ENCODE results near the gene ABCB6. TPM values are rescaled to one million over a fixed set of nuclear protein-coding genes. Genes with fewer than 3 reads are reported as not detected.
"Not testable (repeated sequence)": the region's sequence is repeated elsewhere in the genome, so short reads cannot be mapped to it uniquely, and the experiment has no call there.

ABCB6 gene
- 17.2 and 23.9 TPM in 2 replicates for total RNA-seq

DNA sequence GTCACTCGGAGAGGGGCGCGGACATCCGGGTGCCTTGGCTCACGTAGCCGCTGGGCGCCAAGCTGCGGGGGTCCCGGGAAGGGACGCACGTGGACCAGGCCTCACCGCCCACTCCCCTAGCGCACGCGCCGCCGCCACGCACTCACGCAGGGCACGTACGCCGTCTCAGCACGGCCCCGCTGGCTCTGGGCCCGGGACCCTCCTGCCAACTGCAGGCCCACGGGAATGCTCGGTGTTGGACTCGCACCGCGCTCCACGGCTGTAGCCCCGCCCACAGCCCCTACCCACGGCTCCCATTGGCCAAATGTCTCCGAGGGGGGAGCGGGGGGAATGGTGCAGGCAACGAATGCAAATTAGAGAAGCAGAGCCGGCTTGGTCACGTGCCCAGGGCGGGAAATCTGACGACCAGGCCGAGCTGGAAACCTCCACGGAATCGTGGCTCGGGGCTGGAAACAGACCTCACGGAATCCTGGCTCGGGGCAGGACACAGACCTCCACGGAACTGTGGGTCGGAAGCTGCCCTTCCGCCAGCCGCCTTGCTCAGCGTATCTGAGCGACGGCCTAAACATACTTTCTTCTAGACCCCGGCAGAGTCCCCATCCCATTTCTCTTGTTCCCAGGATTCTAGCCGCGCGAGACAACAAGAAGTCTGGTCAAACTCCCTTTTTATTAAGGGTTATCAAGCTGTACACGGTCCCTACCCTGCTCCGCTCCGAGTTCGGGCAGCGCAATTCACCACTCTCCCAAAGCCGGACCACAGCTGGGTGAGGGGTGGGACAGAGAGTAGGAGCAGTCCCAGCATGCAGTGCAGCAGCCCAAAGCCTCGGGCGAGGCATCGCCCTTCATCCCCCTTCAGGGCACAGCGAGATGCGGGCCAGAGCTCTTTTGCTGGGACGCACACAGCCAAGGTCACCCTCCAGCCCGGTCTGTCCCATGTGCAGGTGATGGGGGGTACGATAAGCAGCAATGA is at the start of gene ABCB6:
ABCB6 (minus strand) TSS at position 227 of the 970 bp plus-strand sequence. CDS start 285 bp downstream, outside the sequence.
- peak; percentile 72 for DNase-seq (ENCODE audit: low read depth)

DNA sequence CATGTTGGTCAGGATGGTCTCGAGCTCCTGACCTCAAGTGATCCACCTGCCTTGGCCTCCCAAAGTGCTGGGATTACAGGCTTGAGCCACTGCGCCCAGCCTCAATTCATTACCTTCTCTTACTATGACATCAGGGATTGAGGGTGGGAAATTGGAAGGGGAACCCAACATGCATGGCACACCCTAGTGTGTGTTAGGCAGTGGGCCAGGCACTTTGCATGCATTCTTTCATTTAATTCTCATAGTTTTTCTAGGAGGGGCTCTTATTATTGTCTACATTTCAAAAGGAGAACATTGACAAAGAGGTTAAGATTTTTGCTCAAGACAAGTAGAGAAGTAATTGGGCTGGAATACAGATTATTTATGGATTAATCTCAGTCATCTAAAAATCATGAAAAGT is 49.5 kb upstream of the ABCB6 start:
- DNase-seq (ENCODE audit: low read depth) = no peak

DNA sequence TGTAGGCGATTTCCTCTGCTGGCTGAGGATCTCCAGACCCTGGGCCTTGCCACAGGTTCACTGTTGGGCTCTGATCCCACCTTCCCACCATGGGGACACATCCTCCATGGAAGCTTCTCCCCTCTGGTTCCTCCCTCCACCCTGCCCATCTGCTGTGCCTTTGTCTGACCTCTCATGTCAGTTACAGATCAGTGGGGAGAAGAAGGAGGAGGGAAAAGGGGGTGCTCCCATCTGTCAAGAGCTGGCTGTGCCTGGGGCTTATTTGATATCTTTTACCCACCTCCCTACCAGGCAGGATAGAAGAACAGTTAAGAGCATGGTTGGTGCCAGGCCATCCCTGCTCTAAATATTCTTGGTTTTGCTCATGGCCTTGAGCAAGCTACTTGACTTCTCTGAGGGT is 48.1 kb upstream of the ABCB6 start:
- no peak for DNase-seq (ENCODE audit: low read depth)

DNA sequence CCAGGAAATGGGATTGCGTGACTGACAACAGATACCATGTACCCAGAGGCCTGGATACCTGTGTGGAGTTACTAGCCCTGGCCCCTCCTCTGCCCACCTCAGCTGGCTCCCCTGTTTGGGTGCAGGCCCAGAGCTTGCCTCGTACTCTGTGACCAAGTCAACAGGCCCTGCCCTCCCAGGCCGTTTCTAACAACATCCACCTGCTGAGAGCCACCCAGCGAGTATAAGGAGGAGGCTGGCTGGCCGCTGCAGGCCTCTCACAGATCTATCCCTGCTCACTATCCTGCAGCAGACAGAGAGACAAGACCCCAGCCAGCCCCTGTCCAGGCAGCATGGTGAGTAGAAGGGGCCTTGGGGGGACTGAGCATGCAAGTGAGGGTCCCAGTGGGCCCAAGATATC is 47.5 kb upstream of the ABCB6 start:
- no peak for DNase-seq (ENCODE audit: low read depth)

DNA sequence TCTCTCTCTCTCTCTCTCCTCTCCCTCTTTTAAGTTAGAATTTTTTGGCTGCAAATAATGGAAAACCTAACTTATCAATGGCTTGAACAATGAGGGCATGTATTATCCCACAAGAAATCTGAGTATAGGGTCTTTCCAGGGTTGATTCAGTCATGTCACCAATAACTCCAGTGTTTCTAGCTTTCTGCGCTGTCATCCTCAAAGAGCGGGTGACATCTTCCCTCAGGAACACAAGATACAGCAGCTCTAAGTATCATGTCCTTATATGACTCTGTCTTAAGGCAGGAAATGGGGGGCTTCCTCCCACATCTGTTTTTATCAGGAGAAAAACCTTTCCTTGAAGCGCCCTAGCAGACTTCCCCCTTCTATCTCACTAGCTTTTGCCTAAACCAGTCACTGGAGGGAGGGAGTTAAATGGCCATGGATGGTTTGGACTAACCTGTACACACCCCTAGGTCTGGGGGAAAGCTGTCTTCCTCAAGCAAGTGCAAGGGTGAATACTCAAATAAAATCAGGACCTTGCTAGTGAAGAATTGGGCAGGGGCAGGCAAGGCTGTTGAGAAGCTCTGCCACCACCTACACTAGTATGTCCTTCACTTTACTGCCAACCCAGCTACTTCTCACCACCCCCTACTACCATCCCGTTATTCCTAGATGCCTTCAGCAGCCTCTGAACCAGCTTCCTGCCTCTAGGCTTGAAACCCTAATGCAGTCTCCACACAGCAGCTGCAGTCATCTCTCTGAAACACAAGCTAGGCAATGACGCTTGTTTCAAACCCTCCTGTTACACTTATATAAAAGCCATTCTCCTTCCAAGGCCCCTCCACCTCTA is 42.5 kb upstream of the ABCB6 start:
- DNase-seq (ENCODE audit: low read depth) = no peak

DNA sequence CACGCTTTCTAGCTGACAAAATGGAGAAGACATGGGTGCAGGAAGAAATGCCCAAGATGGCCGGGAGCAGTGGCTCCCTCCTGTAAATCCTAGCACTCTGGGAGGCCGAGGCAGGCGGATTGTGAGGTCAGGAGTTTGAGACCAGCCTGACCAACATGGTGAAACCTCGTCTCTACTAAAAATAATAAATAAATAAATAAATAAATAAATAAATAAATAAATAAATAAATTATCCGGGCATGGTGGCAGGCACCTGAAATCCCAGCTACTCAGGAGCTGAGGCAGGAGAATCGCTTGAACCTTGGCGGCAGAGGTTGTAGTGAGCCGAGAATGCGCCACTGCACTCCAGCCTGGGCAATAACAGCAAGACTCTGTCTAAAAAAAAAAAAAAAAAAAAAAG is 40.2 kb upstream of the ABCB6 start:
- DNase-seq (ENCODE audit: low read depth) = not testable (repeated sequence)

DNA sequence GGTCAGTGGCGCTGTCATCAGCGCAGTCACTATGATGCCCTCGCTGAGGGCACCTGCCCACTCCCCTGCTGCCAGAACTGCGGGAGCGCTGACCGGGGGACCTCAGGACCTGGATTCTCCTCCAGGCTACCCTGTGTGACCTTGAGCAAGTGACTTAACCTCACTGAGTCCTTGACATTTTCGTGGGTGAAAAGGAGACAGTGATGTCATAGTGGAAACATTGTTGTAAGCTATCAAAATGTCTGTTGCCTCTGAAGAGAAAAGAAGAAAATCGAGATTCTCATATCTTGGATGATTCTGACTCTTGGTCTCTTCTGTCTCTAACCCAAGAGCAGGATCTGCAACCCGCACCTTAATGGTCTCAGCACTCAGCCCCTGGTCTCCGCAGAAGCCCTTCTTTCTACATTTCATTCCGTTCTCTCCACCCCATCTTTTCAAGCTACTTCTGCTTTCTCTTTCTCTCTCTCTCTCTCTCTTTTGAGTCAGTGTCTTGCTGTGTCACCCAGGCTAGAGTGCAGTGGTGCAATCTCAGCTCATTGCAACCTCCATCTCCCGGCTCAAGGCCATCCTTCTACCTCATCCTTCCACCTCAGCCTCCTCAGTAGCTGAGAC is 35.9 kb upstream of the ABCB6 start:
- no peak for DNase-seq (ENCODE audit: low read depth)

DNA sequence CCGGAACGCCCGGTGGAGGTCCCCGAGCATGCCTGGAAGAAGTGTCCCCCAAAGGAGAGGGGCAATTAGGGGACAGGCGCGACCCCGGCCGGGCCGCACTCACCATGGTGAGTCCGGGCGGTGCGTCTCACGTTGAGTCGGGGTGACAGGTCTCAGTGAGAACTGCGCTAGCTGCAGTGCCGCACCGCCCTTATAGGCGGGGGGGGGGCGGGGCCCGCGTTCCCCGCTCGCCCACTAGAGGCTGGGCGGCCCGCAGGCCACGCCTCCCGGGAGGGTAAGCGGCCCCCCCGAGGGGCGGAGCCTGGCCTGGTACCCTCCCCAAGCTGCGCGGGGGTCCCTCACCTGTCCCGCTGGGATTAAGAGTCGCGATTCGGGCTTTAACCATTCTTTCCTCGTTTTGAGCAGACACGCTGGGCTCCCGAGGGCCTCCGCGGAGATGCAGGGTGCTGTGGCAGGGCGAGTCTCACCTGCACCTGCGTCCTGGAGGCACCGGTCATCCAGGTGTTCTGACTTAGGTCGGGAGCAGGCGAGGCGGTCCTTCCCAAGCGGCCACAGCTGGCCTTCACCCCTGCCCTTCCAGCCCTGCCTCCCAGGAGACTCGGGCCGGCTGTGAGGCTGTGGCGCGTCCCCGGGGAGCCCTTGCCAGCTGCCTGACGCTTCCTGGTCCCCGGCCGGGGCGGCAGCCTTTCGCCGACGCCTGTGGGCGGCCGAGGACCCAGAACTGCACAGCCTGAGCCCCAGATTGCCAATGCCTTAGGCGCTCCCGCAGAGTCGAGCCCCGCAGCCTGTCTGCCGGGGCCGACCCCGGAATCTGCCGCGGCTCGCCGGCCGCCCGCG is 35.2 kb upstream of the ABCB6 start, which contains the start of gene TUBA4A:
TUBA4A (minus strand) TSS at position 166 of the 837 bp plus-strand sequence; CDS start at position 106, 60 bp downstream.
- DNase-seq (ENCODE audit: low read depth) = no peak

DNA sequence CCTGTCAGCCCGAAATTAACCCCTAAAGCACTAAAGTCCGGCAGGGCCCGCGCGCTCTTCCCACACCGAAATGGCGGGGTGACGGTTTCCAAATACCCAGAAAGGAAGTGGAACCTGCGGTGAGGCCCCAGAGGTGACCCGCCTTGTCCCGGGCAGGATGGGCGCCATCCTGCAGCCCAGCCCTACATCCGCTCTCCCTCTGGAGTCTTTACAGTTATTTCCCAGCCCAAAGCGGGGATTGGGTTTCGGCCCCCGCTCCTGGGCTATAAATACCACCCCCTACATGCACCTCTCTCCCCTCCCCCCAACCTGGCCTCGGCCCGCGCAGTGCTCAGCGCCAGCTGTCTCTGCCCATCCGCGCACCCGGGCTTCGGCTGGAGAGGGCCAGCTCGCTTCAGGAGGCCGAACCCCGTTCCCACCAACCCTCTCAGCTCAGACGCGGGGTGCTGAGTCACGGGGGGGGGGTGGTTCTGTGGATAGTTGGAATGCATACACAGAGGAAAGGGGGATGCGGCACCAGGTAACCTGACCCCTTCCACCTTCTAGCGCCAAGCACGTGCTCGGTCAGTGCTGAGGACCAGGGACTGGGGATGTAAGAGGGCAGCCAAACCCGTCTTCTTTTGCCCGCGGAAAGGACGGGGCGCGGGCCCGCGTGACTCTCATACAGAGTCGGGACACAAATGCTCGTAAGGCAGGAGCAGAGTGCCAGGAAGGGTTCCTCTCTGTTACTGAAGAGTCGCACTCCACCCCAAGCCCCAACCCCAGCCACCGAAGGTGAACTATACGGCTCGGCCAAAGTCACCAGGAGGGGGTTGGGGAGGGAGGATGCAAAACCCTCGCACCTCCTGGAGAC is 34.4 kb upstream of the ABCB6 start, which contains the start of gene TUBA4B:
TUBA4B (plus strand) TSS at position 344 of the 853 bp plus-strand sequence; CDS start at position 509, 165 bp downstream.
- no peak for DNase-seq (ENCODE audit: low read depth)

DNA sequence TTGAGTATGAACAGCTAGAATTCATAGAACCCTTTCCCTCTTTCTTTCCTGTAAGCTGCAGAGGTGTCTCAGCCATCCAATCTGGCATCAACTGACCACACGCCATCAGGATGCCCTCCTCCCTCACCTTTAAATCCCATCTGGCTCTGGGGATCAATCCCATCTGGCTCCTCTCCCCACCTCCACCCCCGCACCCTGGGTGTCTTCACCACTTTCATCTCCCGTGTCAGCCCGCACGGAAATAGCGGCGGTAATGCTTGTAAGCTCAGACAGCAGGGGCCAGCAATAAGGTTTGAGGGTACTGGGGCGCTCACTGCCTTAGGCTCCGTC is 33.8 kb upstream of the ABCB6 start:
- no peak for DNase-seq (ENCODE audit: low read depth)

DNA sequence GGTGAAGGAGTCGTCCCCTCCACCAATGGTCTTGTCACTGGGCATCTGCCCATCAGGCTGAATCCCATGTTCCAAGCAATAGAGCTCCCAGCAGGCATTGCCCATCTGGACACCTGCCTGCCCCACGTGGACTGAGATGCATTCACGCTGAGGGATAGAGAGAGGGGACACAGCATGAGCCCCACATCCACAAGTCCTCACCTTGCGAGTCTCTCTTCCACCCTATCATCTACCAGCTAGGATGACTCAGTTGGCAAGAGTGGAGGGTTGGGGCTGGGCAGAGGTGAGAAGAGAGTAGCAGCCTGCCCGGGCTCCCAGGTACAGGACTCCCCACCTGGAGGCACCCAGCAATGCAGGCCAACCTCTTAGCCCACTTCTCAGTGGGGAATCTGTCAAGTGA is 33.3 kb upstream of the ABCB6 start:
- no peak for DNase-seq (ENCODE audit: low read depth)

DNA sequence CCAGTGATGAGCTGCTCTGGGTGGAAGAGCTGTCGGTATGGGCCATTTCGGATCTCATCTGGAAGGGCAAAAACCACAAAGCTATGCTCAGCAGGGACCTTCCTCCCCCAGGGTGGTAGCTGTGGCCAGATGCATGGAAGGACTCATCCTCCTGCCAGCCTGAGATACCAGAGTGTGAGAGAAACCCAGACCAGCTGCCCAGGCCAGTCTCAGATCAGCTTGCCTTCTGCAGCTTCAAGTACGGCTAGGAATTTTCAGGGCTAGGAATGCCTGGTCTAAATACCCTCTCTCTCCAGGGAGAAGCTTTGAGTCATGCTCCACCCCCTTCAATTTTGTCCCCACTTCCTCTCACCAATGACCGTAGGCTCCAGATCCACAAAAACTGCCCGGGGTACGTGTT is 32.9 kb upstream of the ABCB6 start:
- DNase-seq (ENCODE audit: low read depth) = no peak

DNA sequence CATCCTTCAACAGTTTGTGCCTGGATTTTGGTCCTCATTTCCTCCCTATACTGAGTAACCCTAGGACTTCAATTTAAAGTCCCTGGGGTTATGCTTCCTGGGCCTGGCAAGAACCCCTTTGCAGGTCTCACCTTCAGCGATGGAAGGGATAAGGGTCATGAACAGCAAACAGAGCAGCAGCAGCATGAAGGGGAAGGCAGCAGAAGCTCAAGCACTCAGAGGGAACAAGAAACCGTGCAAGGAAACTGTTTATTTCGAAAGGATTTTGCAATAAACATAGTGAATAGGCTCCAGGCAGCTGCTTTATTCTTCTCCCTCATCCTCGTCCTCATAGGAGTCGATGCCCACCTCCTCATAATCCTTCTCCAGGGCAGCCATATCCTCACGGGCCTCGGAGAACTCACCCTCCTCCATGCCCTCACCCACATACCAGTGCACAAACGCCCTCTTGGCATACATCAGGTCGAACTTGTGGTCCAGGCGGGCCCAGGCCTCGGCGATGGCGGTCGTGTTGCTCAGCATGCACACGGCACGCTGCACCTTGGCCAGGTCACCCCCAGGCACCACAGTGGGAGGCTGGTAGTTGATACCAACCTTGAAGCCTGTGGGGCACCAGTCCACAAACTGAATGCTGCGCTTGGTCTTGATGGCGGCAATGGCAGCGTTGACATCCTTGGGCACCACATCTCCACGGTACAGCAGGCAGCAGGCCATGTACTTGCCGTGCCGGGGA is 31.5 kb upstream of the ABCB6 start:
- no peak for DNase-seq (ENCODE audit: low read depth)

DNA sequence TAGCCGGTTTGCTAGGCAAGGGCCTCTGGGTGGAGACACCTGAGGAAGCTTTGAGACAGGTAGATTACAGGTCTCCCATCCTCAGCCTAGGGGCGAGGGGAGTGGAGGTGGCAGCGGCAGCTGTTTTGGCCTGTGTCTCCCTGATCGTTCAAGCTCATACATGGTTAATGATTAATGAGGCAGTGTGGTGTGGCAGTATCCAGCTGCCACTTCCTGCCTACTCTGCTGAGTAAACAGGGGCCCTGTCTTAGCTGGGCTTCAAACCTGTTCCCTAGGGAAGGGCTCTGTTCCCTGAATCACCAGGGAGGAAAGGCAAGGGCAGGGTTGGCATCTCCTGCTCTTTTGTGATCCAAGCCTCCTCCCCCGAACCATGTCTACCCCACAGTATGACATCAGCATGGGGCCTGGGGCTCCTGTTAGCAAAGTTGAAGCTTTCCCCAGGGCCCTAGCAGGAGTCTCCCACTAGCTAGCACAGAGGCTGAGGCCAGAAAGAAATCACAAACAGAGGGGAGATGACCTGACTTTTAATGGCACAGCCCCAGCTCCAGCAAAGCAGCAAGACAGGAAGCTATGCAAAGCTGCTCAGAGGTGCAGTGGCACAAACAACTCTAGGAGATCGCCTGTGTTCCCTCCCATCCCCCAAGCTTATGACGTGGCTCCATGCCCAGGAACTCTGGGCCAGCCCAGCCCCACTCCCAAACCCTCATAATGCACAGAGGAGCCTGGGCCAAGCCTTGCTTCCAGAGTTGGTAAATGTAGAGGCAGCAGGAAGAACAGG is 30.6 kb upstream of the ABCB6 start:
- peak; percentile 98 for DNase-seq (ENCODE audit: low read depth)

DNA sequence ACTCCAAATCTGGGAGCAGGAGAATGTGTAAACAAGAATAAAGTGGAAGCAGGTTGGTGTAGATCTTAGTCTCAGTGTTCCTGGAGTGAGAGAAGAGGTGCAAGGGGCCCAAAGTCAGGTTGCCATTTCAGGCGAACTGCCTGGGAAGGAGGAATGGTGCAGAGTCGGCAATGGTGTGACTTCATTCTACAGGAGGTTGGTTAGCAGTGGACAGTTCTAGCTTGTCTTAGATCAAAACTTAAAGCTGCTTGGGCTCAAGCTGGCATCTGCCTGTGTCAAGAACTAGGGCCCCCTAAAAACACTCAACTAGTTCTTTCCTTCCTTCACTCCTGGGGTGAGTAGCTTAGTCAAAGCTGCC is 30.1 kb upstream of the ABCB6 start:
- DNase-seq (ENCODE audit: low read depth) = no peak

DNA sequence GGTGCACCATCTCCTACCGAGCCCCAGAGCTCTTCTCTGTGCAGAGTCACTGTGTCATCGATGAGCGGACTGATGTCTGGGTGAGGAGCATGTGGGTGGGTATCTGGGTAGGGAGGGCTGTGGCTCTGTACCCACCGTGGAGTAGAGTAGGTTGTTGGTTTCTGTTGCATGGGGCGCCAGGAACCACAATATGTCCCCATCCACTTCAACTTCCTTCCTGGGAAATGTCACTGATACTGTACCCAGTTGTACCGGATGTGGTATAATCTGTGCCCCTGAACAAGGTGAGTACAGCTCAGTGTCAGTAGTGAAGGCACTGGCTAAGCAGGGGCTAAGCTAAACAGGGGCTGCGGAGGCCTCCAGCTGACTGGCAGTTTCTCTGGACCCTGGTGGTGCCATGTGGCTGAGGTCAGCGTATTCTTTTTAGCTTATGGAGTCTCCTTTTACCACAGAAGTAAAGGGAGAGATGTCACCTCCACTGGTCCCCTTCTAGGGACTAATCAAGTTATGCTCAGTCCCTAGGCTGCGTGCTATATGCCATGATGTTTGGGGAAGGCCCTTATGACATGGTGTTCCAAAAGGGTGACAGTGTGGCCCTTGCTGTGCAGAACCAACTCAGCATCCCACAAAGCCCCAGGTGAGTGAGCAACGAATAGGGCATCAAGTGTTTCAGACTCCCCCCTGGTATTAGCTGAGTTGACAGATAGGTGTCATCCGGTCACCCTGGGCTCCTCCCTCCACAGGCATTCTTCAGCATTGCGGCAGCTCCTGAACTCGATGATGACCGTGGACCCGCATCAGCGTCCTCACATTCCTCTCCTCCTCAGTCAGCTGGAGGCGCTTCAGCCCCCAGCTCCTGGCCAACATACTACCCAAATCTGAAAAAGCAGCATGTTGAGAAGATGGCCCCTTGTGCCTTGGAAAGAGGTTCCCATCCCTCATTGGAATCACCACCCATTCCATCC is 29.2 kb upstream of the ABCB6 start:
- DNase-seq (ENCODE audit: low read depth) = no peak

DNA sequence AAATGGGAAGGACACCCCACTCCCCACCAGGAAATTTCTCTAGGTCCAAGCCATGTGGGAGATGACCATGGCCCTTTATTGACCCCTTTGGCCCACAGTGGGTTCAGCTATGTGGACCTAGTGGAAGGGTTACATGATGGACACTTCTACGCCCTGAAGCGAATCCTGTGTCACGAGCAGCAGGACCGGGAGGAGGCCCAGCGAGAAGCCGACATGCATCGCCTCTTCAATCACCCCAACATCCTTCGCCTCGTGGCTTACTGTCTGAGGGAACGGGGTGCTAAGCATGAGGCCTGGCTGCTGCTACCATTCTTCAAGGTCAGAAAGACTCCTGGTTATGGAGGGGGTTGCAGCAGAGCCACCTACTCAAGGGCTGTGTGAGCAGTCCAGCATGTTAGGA is 27.8 kb upstream of the ABCB6 start:
- no peak for DNase-seq (ENCODE audit: low read depth)

DNA sequence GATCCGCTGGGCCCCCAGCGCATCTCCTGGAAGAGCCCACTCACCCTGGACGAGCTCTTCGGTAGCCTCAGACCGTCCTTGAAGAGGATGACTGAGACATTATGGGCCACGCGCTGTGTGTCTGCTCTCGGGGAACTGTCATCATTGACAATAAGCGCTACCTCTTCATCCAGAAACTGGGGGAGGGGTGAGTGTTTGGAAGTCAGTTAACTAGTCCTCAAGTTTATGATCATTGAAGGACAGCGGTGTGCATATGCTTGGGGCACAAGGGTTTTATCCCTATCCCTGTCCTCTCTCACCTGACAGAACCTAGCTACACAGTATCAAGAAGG is 27.1 kb upstream of the ABCB6 start:
- DNase-seq (ENCODE audit: low read depth) = no peak
